ENCODE results near the gene HOXB6. TPM values are rescaled to one million over a fixed set of nuclear protein-coding genes. Genes with fewer than 3 reads are reported as not detected.

The HOXB6 gene
- total RNA-seq, 1 donor from 2014 or later = 22.9 TPM

MicroRNAs encoded within 50 kb of the gene (microRNA counts, 767-probe panel; counts per million panel counts)
- 10,463 counts per million, percentile 43 among the panel's probes with 10 or more counts for microRNA hsa-miR-10a-5p

Small RNA genes within 50 kb of the gene (microRNA-seq; reads per million reads assigned to microRNA genes)
- 0.65 reads per million for gene MIR196A1

Other genes with a start within 250 kb of the HOXB6 start
- not detected in 2 replicates for gene SKAP1, start 174.8 kb downstream of the HOXB6 start, total RNA-seq
- not detected in 2 replicates for gene HOXB1, start 74.0 kb downstream of the HOXB6 start, total RNA-seq
- 39.0 and 43.9 TPM in 2 replicates for gene HOXB2, start 59.9 kb downstream of the HOXB6 start, total RNA-seq
- gene HOXB4, start 26.6 kb downstream of the HOXB6 start, total RNA-seq = 4.1 and 4.8 TPM in 2 replicates
- 8.3 and 8.4 TPM in 2 replicates for gene HOXB3, start 14.7 kb downstream of the HOXB6 start, total RNA-seq
- 0.42 and 0.80 TPM in 2 replicates for gene HOXB5, start 11.2 kb downstream of the HOXB6 start, total RNA-seq
- gene HOXB7, start 6.0 kb upstream of the HOXB6 start, total RNA-seq = 27.8 and 30.4 TPM in 2 replicates
- gene HOXB8, start 10.3 kb upstream of the HOXB6 start, total RNA-seq = 11.8 and 13.8 TPM in 2 replicates
- 4.9 and 6.6 TPM in 2 replicates for gene HOXB9, start 21.4 kb upstream of the HOXB6 start, total RNA-seq
- not detected in 2 replicates for gene PRAC1, start 117.5 kb upstream of the HOXB6 start, total RNA-seq
- gene PRAC2, start 118.2 kb upstream of the HOXB6 start, total RNA-seq = not detected in 2 replicates
- gene HOXB13, start 123.8 kb upstream of the HOXB6 start, total RNA-seq = 1.3 and 1.5 TPM in 2 replicates
- gene TTLL6, start 212.2 kb upstream of the HOXB6 start, total RNA-seq = not detected in 2 replicates
- 36.8 and 43.0 TPM in 2 replicates for gene CALCOCO2, start 226.0 kb upstream of the HOXB6 start, total RNA-seq